ENCODE data around the gene BRI3.

Gene BRI3

GRCh38 chr7:98252425-98253054 lies 28.9 kb upstream of the BRI3 start:
- no peak for DNase-seq (ENCODE audit: low read depth in 1 of 2, low spot score in 1 of 2)

- no peak for DNase-seq (ENCODE audit: low read depth in 1 of 2, low spot score in 1 of 2)
These were observed 27.0 kb upstream of the BRI3 start for GRCh38 chr7:98254516-98254915.

DNA sequence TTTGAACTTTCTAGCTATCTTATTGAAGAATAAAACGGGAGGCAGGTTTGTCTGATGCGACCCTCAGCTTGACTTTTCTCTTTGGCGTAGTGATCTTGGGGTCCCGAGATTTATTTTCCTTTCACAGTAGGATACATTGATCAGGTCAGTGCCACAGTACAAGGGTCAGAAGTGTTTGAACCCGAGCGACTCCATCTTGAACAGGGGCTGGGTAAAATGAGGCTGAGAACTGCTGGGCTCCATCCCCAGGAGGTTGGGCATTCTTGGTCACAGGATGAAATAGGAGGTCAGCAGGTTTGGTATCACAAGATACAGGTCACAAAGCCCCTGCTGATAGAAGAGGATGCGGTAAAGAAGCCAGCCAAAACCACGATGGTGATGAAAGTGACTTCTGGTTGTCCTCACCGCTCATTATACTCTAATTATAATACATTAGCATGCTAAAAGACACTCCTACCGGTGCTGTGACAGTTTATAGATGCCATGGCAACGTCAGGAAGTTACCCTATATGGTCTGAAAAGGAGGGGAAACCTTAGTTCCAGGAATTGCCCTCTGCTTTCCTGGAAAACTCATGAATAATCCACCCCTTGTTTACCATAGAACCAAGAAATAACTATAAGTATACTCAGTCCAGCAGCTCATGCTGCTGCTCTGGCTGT lies 26.4 kb upstream of the BRI3 start:
- DNase-seq (ENCODE audit: low read depth in 1 of 2, low spot score in 1 of 2) = no peak

- no peak for DNase-seq (ENCODE audit: low read depth in 1 of 2, low spot score in 1 of 2)
These were observed 25.1 kb upstream of the BRI3 start for GRCh38 chr7:98256431-98256830.

DNA sequence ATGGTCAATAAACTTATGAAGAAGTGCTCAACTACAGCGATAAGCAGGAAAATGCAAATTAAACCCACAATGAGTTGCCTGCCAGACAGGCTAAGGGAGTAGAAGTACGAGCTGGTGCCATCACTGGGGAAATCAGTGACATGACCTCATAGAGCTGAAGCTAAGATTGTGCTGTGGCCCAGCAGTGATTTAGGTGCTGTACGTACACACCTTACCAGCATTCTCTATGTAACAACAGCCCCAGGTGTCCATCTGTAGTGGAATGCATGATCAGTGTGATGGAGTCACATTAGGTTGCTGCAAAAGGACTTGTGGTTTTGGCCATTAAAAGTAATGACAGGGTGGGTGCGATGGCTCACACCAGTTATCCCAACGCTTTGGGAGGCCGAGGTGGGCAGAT lies 23.8 kb upstream of the BRI3 start:
- no peak for DNase-seq (ENCODE audit: low read depth in 1 of 2, low spot score in 1 of 2)

DNA sequence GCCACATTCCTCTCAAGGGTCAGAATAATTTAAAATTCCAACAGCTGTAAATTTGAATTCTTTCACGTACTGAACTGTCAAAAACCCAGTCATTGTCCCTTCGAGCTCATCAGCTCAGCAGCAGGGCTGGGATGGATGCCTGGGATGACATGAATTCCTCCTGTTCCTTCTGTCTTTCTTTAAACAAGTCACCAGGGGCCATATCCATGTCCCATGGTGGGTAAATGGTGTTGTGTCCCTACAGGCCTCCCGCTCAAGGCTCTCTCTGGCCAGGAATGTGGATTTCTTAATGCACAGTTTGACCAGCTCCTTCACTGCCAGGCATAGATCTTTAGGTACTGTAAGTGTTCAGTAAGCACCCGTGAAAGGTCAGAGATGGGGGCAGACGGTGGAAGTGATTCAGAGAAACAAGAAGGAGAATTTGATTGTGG lies 15.6 kb upstream of the BRI3 start:
- no peak for DNase-seq (ENCODE audit: low read depth in 1 of 2, low spot score in 1 of 2)

- DNase-seq (ENCODE audit: low read depth in 1 of 2, low spot score in 1 of 2) = no peak
These were observed 14.6 kb upstream of the BRI3 start for GRCh38 chr7:98266840-98267239.

DNA sequence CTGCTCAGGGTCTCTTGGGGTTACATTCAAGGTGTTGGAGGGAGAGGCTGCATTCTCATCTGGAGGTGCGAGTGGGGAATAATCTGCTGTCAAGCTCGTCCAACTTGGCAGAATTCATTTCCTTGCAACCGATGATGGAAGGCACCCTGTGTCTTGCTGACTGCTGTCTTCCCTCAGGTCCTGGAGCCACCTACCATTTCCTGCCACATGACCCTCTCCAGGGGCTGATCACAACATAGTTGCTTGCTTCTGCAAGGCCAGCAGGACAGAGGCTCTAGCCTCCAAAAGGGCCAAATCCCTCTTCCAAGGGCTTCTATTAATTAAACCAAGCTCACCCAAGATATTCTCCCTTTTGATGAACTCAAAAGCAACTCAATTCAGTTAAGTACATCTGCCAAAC lies 14.2 kb upstream of the BRI3 start:
- DNase-seq (ENCODE audit: low read depth in 1 of 2, low spot score in 1 of 2) = no peak

GRCh38 chr7:98276241-98276761 lies 5.2 kb upstream of the BRI3 start:
- no peak for DNase-seq (ENCODE audit: low read depth in 1 of 2, low spot score in 1 of 2)

DNA sequence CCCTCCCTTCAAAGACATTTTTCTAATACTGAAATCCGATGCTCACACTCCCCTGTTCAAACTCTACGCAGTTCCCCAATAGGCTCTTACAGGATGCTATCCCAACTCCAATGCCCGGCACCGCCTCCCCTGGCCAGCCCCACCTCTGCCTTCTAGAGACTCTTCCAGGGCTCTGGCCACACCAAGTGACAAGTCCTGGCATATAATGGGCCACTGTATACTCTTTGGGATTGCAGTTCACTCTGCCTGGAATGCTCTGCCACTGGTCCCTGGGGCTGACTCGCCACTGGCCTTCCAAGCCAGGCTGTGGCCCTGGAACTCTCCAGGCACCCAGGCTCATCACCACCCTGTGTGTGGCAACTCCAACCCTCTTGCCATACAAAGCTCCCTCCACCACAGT lies 3.1 kb upstream of the BRI3 start:
- no peak for DNase-seq (ENCODE audit: low read depth in 1 of 2, low spot score in 1 of 2)

DNA sequence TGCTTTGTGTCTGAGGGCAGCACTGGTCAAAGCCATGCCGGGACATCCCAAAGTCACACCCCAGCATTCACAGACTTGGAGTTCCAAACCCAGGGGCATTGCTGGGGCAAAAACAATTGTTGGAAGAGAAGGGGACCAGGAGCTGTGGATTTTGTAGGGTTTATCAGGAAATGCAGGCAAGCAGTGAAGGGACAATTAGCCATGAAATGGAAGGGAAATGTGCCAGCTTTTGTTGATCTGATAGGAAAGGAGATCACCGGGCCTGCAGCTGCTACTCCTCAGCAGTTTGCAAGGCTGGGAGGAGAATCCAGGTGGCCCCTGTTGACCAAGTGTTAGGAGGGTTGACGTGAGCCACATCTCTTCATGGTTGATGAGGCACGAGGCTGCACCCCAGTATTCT lies 2.5 kb upstream of the BRI3 start:
- DNase-seq (ENCODE audit: low read depth in 1 of 2, low spot score in 1 of 2) = no peak

GRCh38 chr7:98280296-98280695 lies 1.2 kb upstream of the BRI3 start:
- DNase-seq (ENCODE audit: low read depth in 1 of 2, low spot score in 1 of 2) = no peak

DNA sequence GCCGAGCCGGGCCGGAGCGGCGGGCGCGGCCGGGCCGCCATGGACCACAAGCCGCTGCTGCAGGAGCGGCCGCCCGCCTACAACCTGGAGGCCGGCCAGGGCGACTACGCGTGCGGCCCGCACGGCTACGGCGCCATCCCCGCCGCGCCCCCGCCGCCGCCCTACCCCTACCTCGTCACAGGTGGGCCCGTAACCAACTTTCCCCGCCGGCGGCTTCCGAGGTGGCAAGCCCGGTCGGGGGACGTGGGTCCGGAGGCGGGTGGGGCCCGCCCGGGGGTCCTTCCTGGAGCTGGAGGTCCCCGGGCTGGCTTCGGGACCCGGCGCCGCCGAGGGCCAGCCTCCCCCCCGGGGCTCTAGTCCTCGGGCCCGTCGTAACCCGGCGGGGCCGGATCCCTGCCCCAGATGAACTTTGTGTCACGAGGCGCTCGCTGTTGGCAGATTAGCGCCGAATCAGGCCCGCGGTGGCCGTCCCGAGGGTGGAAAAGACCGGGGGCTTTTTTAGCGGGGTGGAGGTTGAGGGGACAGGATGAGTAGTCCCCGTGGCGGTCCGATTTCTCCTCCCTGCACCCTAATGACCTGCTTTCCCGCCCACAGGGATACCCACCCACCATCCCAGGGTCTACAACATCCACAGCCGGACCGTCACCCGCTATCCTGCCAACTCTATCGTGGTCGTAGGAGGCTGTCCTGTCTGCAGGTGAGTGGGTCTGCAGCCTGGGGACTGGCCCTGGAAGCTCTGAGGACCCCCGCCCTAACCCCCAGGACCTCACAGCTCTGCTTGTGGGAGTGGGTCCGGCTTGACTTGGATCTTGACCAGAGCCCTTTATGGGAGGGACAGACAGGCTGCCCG lies 496 bp downstream of the BRI3 start:
- peak in 1 of 2 donors; percentile 20 for DNase-seq (ENCODE audit: low read depth in 1 of 2, low spot score in 1 of 2)

DNA sequence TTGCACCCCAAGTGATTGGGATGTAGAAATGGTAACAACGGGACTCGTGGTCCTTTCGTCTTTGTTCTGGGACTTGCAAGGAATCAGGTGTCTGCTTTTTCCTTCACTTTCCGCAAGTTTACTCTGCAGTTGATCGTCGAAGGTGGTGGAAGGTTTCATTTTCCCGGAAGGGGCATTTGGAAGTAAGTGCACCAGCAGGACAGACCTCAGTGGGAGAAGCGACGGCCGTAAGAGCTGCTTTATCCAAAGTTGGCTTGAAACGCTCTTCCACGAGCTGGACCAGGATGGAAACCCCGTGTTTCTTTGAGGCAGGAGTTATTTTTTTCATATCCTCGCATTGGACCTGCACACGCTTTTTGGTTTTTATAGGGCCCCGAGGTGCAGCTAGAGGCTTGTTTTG lies 1.2 kb downstream of the BRI3 start:
- no peak for DNase-seq (ENCODE audit: low read depth in 1 of 2, low spot score in 1 of 2)

GRCh38 chr7:98283127-98283886 lies 1.8 kb downstream of the BRI3 start:
- DNase-seq (ENCODE audit: low read depth in 1 of 2, low spot score in 1 of 2) = no peak

DNA sequence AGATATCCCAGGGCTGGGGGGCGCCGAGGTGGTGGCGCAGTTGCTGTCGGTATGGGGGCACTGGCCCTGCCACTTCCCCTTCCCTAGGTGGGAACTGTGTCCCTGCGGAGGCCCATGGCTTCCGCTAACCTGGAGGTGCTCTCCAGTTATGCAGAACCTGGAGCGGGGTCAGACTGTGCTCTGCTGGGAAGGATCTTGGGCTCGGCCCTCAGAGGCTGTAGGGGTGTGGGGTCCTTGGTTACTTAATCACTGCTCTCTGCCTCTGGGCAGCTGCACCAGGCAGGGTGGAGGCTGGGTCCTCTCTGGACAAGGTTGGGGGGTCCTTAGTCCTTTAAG lies 2.4 kb downstream of the BRI3 start:
- no peak for DNase-seq (ENCODE audit: low read depth in 1 of 2, low spot score in 1 of 2)

GRCh38 chr7:98284335-98285036 lies 3.0 kb downstream of the BRI3 start:
- no peak for DNase-seq (ENCODE audit: low read depth in 1 of 2, low spot score in 1 of 2)

GRCh38 chr7:98285157-98286092 lies 3.9 kb downstream of the BRI3 start:
- no peak for DNase-seq (ENCODE audit: low read depth in 1 of 2, low spot score in 1 of 2)

DNA sequence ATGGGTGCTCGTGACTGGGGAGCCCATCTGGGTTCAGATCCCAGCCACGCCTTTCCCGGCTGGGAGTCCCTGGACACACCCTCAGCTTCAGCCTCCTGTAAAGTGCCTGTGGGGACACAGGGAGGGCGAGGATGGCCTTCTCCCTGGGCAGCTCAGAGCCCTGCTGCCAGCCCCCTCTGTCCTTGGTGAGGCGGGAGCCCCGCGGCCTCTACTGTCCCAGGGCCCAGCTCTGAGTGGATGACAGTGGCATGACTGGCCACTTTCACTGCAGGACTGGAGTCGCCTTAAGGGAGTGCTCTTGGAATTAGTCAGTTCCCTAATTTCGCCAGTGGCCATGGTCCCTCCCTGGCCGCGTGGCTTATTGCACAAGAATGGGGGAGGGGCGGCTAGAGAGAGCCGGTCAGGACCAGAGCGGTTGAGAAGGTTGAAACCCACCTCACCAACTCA lies 4.6 kb downstream of the BRI3 start:
- DNase-seq (ENCODE audit: low read depth in 1 of 2, low spot score in 1 of 2) = no peak

All from stimulated activated CD4-positive, alpha-beta T cell treated with anti-CD3 and anti-CD28 coated beads, Interleukin-15, amount 100 ng/mL, for 1 hour (primary cell).